Measurements from ENCODE around the gene TTF1. TPM values are rescaled to one million over a fixed set of nuclear protein-coding genes. Genes with fewer than 3 reads are reported as not detected.
A peak's percentile ranks its signal among the peaks of the same experiment; 100 is the strongest.

The TTF1 gene
- total RNA-seq, 1 donor from 2014 or later, result 7.1 TPM

DNA sequence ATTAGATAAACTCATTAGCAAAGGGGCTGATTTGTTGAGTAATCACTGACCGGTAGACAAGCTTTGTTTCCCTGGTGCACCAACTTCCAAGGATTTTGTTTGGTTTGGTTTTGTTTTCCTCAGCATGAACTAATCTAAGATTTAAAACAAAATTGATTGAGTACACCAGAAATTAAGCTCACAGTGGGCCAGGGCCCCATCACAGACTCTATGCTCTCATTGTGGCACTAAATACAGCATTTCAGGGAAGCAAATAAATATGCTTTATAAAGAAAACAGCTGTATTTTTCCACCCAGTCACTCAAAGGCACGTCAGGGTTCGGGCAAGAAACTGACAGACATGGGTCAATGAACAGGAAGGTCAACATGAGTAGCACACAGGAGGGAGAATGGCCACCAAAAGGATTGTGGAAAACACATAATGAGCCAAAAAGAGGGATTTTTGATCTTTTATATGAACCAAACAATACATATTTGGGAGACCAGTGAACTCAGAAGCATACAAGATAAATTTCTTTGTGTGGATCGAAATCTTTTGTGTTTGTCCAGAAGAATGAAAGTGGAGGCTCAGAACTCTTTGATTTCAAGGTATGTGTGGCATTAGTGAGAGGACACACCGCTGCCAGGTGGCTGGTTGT is 12.2 kb upstream of the TTF1 start:
- no peak for DNase-seq (ENCODE audit: low read depth)
- TF ChIP-seq, protein P1, sequence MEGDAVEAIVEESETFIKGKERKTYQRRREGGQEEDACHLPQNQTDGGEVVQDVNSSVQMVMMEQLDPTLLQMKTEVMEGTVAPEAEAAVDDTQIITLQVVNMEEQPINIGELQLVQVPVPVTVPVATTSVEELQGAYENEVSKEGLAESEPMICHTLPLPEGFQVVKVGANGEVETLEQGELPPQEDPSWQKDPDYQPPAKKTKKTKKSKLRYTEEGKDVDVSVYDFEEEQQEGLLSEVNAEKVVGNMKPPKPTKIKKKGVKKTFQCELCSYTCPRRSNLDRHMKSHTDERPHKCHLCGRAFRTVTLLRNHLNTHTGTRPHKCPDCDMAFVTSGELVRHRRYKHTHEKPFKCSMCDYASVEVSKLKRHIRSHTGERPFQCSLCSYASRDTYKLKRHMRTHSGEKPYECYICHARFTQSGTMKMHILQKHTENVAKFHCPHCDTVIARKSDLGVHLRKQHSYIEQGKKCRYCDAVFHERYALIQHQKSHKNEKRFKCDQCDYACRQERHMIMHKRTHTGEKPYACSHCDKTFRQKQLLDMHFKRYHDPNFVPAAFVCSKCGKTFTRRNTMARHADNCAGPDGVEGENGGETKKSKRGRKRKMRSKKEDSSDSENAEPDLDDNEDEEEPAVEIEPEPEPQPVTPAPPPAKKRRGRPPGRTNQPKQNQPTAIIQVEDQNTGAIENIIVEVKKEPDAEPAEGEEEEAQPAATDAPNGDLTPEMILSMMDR (IDR thresholded peaks at IDR 0.05; ENCODE audit: insufficient read depth, low read length, severe bottlenecking), result no peak
- FAIRE-seq, result no peak
- H3K27me3 ChIP-seq (ENCODE audit: control insufficient read depth, insufficient read depth, low read length), result peaks cover 18% of the 10 kb centered on the region
- H3K4me3 ChIP-seq (ENCODE audit: low read depth, low read length), result no peak overlapping the region
- H3K36me3 ChIP-seq (ENCODE audit: control insufficient read depth, insufficient read depth, low read length), result no peaks in the 10 kb centered on the region

DNA sequence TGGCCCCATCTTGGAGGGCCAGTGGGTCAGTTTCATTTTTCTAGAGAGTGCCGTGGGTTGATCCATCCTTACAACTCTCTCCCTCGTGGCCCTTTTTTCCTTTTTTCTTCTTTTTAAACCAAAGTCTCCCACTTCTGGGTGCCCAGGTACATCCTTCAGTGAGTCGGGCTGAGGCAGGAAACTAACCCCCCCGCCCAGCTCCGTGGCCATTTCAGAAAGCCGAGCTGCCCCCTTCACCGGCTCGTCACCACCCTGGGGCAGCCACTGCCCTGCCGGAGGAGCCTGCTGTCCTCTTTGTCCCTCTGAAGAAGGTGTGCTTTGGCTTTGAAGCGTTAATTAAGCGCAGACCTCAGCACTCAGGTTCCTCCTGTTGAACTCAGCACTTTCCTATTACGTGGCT is 8.5 kb upstream of the TTF1 start:
- Histone ChIP-seq H3K4me3 (ENCODE audit: low read depth, low read length) (no peak overlapping the region), H3K27me3 (ENCODE audit: control insufficient read depth, insufficient read depth, low read length) (peaks cover 24% of the 10 kb centered on the region), H3K36me3 (ENCODE audit: control insufficient read depth, insufficient read depth, low read length) (no peaks in the 10 kb centered on the region)
- no peak for FAIRE-seq
- TF ChIP-seq, protein P1 (IDR thresholded peaks at IDR 0.05; ENCODE audit: insufficient read depth, low read length, severe bottlenecking), result no peak
- DNase-seq (ENCODE audit: low read depth), result no peak

DNA sequence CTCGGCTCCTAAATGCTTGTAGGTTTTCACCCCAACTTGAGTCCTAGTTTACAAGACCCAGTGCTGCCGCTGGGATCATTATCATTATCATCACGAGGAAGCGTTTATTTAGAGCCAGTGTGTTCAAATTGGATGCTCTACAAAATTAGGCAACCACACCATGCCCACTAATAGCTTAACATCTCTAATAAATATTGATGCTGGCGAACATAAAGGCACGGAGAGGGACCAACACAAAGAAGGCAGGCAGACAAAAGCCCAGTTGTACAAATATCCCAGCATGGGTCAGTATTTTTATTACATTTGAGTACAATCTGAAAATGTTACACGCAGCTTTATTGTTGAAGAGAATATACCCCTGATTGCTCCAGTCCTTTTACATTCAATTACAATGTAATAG is 8.1 kb upstream of the TTF1 start:
- Histone ChIP-seq H3K4me3 (ENCODE audit: low read depth, low read length) (no peak overlapping the region), H3K27me3 (ENCODE audit: control insufficient read depth, insufficient read depth, low read length) (peaks cover 24% of the 10 kb centered on the region), H3K36me3 (ENCODE audit: control insufficient read depth, insufficient read depth, low read length) (no peaks in the 10 kb centered on the region)
- FAIRE-seq, result no peak
- DNase-seq (ENCODE audit: low read depth), result no peak
- TF ChIP-seq, protein P1 (IDR thresholded peaks at IDR 0.05; ENCODE audit: insufficient read depth, low read length, severe bottlenecking), result no peak

DNA sequence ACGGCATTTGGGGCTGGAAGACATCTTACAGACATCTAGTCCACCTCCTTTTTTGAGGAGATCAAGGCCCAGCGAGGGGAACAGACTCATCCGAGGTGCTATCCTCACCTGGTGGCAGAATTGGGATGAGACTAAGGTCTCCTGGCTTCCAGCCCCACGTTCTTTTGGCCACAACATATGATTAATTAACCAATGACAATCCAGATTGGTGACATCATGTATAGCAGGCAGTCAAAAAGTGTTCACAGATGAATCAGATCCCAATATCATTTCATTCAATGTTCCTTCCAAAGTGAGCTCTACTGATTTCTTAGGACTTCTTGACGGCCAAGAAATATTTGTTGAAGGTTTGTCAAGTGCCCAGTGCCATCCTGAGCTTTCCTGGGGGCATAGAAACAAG is 7.3 kb upstream of the TTF1 start:
- TF ChIP-seq, protein P1 (IDR thresholded peaks at IDR 0.05; ENCODE audit: insufficient read depth, low read length, severe bottlenecking), result no peak
- FAIRE-seq (no peak), DNase-seq (ENCODE audit: low read depth) (no peak)
- Histone ChIP-seq H3K4me3 (ENCODE audit: low read depth, low read length) (no peak overlapping the region), H3K36me3 (ENCODE audit: control insufficient read depth, insufficient read depth, low read length) (no peaks in the 10 kb centered on the region), H3K27me3 (ENCODE audit: control insufficient read depth, insufficient read depth, low read length) (peaks cover 24% of the 10 kb centered on the region)

DNA sequence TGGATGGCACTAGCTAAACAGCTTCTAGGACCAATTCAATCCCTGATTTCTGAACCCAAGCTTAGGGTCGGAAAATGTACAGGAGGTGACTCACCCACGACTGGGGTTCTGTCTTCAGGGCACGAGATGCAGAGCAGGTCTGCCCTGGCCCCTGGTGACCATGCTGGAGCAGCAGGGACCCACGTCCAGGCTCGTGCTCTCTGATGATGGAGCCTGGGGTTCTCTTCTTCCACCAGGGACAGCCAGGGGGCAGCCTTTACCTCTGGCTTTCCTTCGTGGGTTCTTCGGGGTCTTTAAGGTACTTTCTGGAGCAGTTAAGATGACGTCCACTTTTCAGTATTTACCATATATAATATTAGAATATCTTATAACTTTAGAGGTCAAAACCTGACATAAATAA is 5.4 kb upstream of the TTF1 start:
- peaks cover 19% of the 10 kb centered on the region for H3K27me3 ChIP-seq (ENCODE audit: control insufficient read depth, insufficient read depth, low read length)
- DNase-seq (ENCODE audit: low read depth) (no peak), FAIRE-seq (no peak)
- TF ChIP-seq, protein P1 (IDR thresholded peaks at IDR 0.05; ENCODE audit: insufficient read depth, low read length, severe bottlenecking), result peak; percentile 59
- no peaks in the 10 kb centered on the region for H3K36me3 ChIP-seq (ENCODE audit: control insufficient read depth, insufficient read depth, low read length)
- H3K4me3 ChIP-seq (ENCODE audit: low read depth, low read length), result no peak overlapping the region

DNA sequence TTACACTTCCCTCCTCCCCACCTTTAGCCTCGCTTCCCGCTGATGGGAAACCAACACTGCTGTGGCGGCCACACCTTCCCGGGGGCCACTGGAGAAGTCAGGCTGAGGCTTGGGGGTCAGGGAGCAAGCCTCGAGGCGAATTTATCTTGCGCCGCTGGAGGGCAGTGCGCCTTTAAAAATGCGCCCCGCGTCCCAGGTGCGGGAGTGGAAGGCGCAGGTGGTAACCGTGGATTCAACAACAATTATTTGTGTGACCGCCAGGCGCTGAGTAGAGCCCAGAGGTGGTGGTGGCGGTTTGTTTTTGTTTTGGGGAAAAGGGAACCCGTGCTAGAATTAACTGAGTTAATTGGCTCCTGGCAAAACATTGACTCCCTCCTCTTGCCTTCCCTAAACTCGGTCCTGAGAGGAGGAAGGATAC is 4.5 kb upstream of the TTF1 start:
- Histone ChIP-seq H3K4me3 (ENCODE audit: low read depth, low read length) (no peak overlapping the region), H3K27me3 (ENCODE audit: control insufficient read depth, insufficient read depth, low read length) (peaks cover 19% of the 10 kb centered on the region), H3K36me3 (ENCODE audit: control insufficient read depth, insufficient read depth, low read length) (no peaks in the 10 kb centered on the region)
- FAIRE-seq (no peak), DNase-seq (ENCODE audit: low read depth) (peak; percentile 42)
- TF ChIP-seq, protein P1 (IDR thresholded peaks at IDR 0.05; ENCODE audit: insufficient read depth, low read length, severe bottlenecking), result peak; percentile 74
